Measurements from ENCODE around the gene RNF40.

GRCh38 chr16:30722916-30723315 lies 39.2 kb upstream of the RNF40 start:
- TF ChIP-seq, protein P1, sequence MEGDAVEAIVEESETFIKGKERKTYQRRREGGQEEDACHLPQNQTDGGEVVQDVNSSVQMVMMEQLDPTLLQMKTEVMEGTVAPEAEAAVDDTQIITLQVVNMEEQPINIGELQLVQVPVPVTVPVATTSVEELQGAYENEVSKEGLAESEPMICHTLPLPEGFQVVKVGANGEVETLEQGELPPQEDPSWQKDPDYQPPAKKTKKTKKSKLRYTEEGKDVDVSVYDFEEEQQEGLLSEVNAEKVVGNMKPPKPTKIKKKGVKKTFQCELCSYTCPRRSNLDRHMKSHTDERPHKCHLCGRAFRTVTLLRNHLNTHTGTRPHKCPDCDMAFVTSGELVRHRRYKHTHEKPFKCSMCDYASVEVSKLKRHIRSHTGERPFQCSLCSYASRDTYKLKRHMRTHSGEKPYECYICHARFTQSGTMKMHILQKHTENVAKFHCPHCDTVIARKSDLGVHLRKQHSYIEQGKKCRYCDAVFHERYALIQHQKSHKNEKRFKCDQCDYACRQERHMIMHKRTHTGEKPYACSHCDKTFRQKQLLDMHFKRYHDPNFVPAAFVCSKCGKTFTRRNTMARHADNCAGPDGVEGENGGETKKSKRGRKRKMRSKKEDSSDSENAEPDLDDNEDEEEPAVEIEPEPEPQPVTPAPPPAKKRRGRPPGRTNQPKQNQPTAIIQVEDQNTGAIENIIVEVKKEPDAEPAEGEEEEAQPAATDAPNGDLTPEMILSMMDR (IDR thresholded peaks at IDR 0.05; ENCODE audit: insufficient read depth, low read depth, low read length): no peak
- TF ChIP-seq EZH2 (IDR thresholded peaks at IDR 0.05; ENCODE audit: insufficient read depth, low read length): no peak
